Measurements from ENCODE around the gene C1orf74. TPM values are rescaled to one million over a fixed set of nuclear protein-coding genes. Genes with fewer than 3 reads are reported as not detected.
A peak's percentile ranks its signal among the peaks of the same experiment; 100 is the strongest.

The C1orf74 gene
- total RNA-seq, 1 donor from 2014 or later: 2.2 TPM

DNA sequence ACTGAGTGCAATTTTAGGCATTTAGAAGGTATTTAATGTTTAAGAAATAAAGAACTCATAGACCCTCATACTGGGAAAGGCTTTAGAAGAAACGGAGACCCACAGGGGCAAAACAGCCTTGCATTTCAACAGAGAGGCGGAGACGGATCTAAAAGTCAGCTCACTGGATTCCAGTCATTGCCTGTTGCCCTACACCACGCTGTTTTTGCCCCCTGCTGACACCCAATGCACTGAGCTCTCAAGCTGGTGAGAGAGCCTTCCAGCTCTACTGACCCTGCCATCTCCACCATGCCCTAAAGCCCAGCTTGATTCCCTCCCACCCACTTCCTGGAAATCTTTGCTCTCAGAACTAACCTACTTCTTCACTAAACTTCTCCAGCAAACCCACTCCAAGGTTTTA lies 35.7 kb downstream of the C1orf74 start:
- no peak overlapping the region for H2AFZ ChIP-seq (ENCODE audit: low read depth, low read length)
- Mint-ChIP-seq H3K36me3 (ENCODE audit: low read depth, unreplicated experiment) (no peaks in the 10 kb centered on the region), H3K27me3 (ENCODE audit: low read depth, unreplicated experiment) (peaks cover 4% of the 10 kb centered on the region), H3K27ac (ENCODE audit: unreplicated experiment) (no peak overlapping the region), H3K4me1 (ENCODE audit: low read depth, unreplicated experiment) (no peaks in the 10 kb centered on the region), H3K9me3 (ENCODE audit: unreplicated experiment) (no peaks in the 10 kb centered on the region), H3K4me3 (ENCODE audit: unreplicated experiment) (no peak overlapping the region)
- no peaks in the 10 kb centered on the region for H4K20me1 ChIP-seq (ENCODE audit: insufficient read depth, low read length)
- no peak overlapping the region for H3K27ac ChIP-seq (ENCODE audit: low read depth, low read length)
- FAIRE-seq (no peak), DNase-seq (ENCODE audit: low read depth) (no peak)
- H3K79me2 ChIP-seq (ENCODE audit: insufficient read depth, low read length): no peaks in the 10 kb centered on the region
- H3K27me3 ChIP-seq (ENCODE audit: insufficient read depth, low read length): no peaks in the 10 kb centered on the region
- no peak overlapping the region for H3K4me2 ChIP-seq (ENCODE audit: low read length)
- H3K9me3 ChIP-seq (ENCODE audit: insufficient read depth, low read depth, low read length): no peaks in the 10 kb centered on the region
- no peak overlapping the region for H3K4me3 ChIP-seq (ENCODE audit: insufficient read depth, low read depth, low read length)
- no peaks in the 10 kb centered on the region for H3K36me3 ChIP-seq (ENCODE audit: insufficient read depth, low read length)
- TF ChIP-seq EZH2 (IDR thresholded peaks at IDR 0.05; ENCODE audit: insufficient read depth, low read length): no peak
- TF ChIP-seq, protein P1, sequence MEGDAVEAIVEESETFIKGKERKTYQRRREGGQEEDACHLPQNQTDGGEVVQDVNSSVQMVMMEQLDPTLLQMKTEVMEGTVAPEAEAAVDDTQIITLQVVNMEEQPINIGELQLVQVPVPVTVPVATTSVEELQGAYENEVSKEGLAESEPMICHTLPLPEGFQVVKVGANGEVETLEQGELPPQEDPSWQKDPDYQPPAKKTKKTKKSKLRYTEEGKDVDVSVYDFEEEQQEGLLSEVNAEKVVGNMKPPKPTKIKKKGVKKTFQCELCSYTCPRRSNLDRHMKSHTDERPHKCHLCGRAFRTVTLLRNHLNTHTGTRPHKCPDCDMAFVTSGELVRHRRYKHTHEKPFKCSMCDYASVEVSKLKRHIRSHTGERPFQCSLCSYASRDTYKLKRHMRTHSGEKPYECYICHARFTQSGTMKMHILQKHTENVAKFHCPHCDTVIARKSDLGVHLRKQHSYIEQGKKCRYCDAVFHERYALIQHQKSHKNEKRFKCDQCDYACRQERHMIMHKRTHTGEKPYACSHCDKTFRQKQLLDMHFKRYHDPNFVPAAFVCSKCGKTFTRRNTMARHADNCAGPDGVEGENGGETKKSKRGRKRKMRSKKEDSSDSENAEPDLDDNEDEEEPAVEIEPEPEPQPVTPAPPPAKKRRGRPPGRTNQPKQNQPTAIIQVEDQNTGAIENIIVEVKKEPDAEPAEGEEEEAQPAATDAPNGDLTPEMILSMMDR (IDR thresholded peaks at IDR 0.05; ENCODE audit: insufficient read depth, low read depth, low read length): no peak
- peaks cover 1% of the 10 kb centered on the region for H3K4me1 ChIP-seq (ENCODE audit: insufficient read depth, low read length)
- no peak overlapping the region for H3K9ac ChIP-seq (ENCODE audit: low read length)

DNA sequence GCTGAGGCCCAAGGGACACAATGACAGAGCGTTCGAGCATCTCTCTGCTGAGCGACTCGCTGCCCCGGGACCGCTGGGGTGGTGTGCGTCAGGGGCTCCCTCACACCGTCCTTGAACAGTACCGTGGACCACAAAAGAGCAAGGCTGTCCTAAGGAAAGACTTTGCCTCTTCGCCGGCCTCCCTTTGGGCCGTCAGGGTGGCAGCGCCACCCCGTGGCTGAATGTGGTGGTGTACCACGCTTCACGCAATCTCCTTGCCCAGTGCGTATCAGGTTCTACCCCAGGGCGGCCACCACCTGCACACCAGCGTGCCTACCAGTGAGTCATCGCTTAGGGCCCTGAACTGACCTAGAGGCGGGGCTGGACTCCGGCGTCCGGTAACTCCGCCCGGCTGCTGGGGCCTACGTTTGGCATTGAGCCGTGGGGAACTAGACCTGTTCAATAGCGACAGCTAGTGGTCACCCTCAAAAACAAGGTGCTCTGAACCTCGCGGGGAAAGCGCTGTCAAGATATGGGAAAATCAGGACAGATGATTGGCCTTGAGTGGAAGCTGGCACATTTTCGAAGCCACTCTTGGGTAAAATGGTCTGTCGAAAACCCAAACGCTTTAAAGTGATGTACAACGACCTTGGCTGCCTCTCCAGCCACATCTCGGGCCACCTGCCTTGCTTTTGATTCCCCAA lies 36.6 kb downstream of the C1orf74 start:
- Mint-ChIP-seq H3K27ac (ENCODE audit: unreplicated experiment) (peak overlapping the region; percentile 55), H3K9me3 (ENCODE audit: unreplicated experiment) (no peaks in the 10 kb centered on the region), H3K4me1 (ENCODE audit: low read depth, unreplicated experiment) (no peaks in the 10 kb centered on the region), H3K36me3 (ENCODE audit: low read depth, unreplicated experiment) (no peaks in the 10 kb centered on the region), H3K27me3 (ENCODE audit: low read depth, unreplicated experiment) (peaks cover 9% of the 10 kb centered on the region), H3K4me3 (ENCODE audit: unreplicated experiment) (peak overlapping the region; percentile 73)
- FAIRE-seq (no peak), DNase-seq (ENCODE audit: low read depth) (peak; percentile 79)
- Histone ChIP-seq H3K27me3 (ENCODE audit: insufficient read depth, low read length) (no peaks in the 10 kb centered on the region), H3K9ac (ENCODE audit: low read length) (peak overlapping the region; percentile 14), H3K4me2 (ENCODE audit: low read length) (peak overlapping the region; percentile 72), H2AFZ (ENCODE audit: low read depth, low read length) (peak overlapping the region; percentile 53), H4K20me1 (ENCODE audit: insufficient read depth, low read length) (no peaks in the 10 kb centered on the region), H3K4me1 (ENCODE audit: insufficient read depth, low read length) (peaks cover 10% of the 10 kb centered on the region), H3K27ac (ENCODE audit: low read depth, low read length) (no peak overlapping the region), H3K9me3 (ENCODE audit: insufficient read depth, low read depth, low read length) (no peaks in the 10 kb centered on the region), H3K4me3 (ENCODE audit: insufficient read depth, low read depth, low read length) (peak overlapping the region; percentile 3), H3K79me2 (ENCODE audit: insufficient read depth, low read length) (no peaks in the 10 kb centered on the region), H3K36me3 (ENCODE audit: insufficient read depth, low read length) (no peaks in the 10 kb centered on the region)
- TF ChIP-seq, protein P1 (IDR thresholded peaks at IDR 0.05; ENCODE audit: insufficient read depth, low read depth, low read length): peak; percentile 73
- no peak for TF ChIP-seq EZH2 (IDR thresholded peaks at IDR 0.05; ENCODE audit: insufficient read depth, low read length)

- Histone ChIP-seq H3K79me2 (ENCODE audit: insufficient read depth, low read length) (no peaks in the 10 kb centered on the region), H3K36me3 (ENCODE audit: insufficient read depth, low read length) (no peaks in the 10 kb centered on the region), H4K20me1 (ENCODE audit: insufficient read depth, low read length) (no peaks in the 10 kb centered on the region), H3K9ac (ENCODE audit: low read length) (no peak overlapping the region), H3K9me3 (ENCODE audit: insufficient read depth, low read depth, low read length) (no peaks in the 10 kb centered on the region), H3K4me3 (ENCODE audit: insufficient read depth, low read depth, low read length) (no peak overlapping the region), H3K4me1 (ENCODE audit: insufficient read depth, low read length) (peaks cover 16% of the 10 kb centered on the region), H3K27me3 (ENCODE audit: insufficient read depth, low read length) (no peaks in the 10 kb centered on the region), H2AFZ (ENCODE audit: low read depth, low read length) (no peak overlapping the region), H3K4me2 (ENCODE audit: low read length) (no peak overlapping the region), H3K27ac (ENCODE audit: low read depth, low read length) (no peak overlapping the region)
- Mint-ChIP-seq H3K36me3 (ENCODE audit: low read depth, unreplicated experiment) (no peaks in the 10 kb centered on the region), H3K9me3 (ENCODE audit: unreplicated experiment) (peaks cover 2% of the 10 kb centered on the region), H3K27me3 (ENCODE audit: low read depth, unreplicated experiment) (peaks cover 18% of the 10 kb centered on the region), H3K4me1 (ENCODE audit: low read depth, unreplicated experiment) (no peaks in the 10 kb centered on the region), H3K4me3 (ENCODE audit: unreplicated experiment) (no peak overlapping the region), H3K27ac (ENCODE audit: unreplicated experiment) (no peak overlapping the region)
- TF ChIP-seq, protein P1 (IDR thresholded peaks at IDR 0.05; ENCODE audit: insufficient read depth, low read depth, low read length): no peak
- TF ChIP-seq EZH2 (IDR thresholded peaks at IDR 0.05; ENCODE audit: insufficient read depth, low read length): no peak
- FAIRE-seq (no peak), DNase-seq (ENCODE audit: low read depth) (no peak)
These were observed 37.8 kb downstream of the C1orf74 start for GRCh38 chr1:209746451-209747165.

Data from astrocyte (in vitro differentiated cells and primary cell).